ENCODE results near the gene RNF224. TPM values are rescaled to one million over a fixed set of nuclear protein-coding genes. Genes with fewer than 3 reads are reported as not detected.

Gene RNF224
- polyA plus RNA-seq, 1 donor from 2014 or later = not detected

- H3K9me2 ChIP-seq (ENCODE audit: insufficient read depth, low read length) = no peaks in the 10 kb centered on the region
- no peaks in the 10 kb centered on the region for H4K20me1 ChIP-seq (ENCODE audit: insufficient read depth)
- no peaks in the 10 kb centered on the region for H3K9me3 ChIP-seq (ENCODE audit: low read length)
- H3K4me3 ChIP-seq (ENCODE audit: low read length) = no peak overlapping the region
- TF ChIP-seq POLR2AphosphoS5 (IDR thresholded peaks at IDR 0.05) (no peak), EP300 (conservative IDR thresholded peaks at IDR 0.05; ENCODE audit: poor library complexity, severe bottlenecking) (no peak), REST (IDR thresholded peaks at IDR 0.05; ENCODE audit: borderline replicate concordance) (no peak), CTCF (IDR thresholded peaks at IDR 0.05; ENCODE audit: poor library complexity, severe bottlenecking) (no peak), TAF1 (IDR thresholded peaks at IDR 0.05; ENCODE audit: low read depth) (no peak), MXI1 (conservative IDR thresholded peaks at IDR 0.05; ENCODE audit: poor library complexity, severe bottlenecking) (no peak)
- H3K79me2 ChIP-seq (replicated peaks; ENCODE audit: insufficient read depth, low read length) = no peaks in the 10 kb centered on the region
- no peak overlapping the region for H2AFZ ChIP-seq (ENCODE audit: low read depth, low read length)
- H3K9ac ChIP-seq (ENCODE audit: low read length) = no peak overlapping the region
- H3F3A ChIP-seq (ENCODE audit: insufficient read depth, low read length, poor library complexity, severe bottlenecking) = no peaks in the 10 kb centered on the region
- peaks cover 15% of the 10 kb centered on the region for H3K27me3 ChIP-seq (ENCODE audit: insufficient read depth, low read depth, low read length)
- H3K27ac ChIP-seq (ENCODE audit: low read length) = no peak overlapping the region
- no peak overlapping the region for H3K4me2 ChIP-seq (ENCODE audit: low read length)
- H3K36me3 ChIP-seq (ENCODE audit: insufficient read depth, low read length) = peaks cover 7% of the 10 kb centered on the region
Measured at GRCh38 chr9:137276473-137277328, 49.4 kb downstream of the RNF224 start.

- Histone ChIP-seq H3K9ac (ENCODE audit: low read length) (no peak within 1 kb of the TSS), H3K4me3 (ENCODE audit: low read length) (no peak within 1 kb of the TSS)
Measured at GRCh38 chr9:137277329-137278041, 50.2 kb downstream of the RNF224 start, which contains the start of gene TOR4A. Gene TOR4A, plus strand, starts transcription at chr9:137277726. Its CDS starts 964 bp downstream, at chr9:137278690.

More at GRCh38 chr9:137277329-137278041, 50.2 kb downstream of the RNF224 start, which contains the start of gene TOR4A:
- H3K36me3 ChIP-seq (ENCODE audit: insufficient read depth, low read length) = peaks cover 4% of the 10 kb centered on the region
- H3K79me2 ChIP-seq (replicated peaks; ENCODE audit: insufficient read depth, low read length) = no peaks in the 10 kb centered on the region
- no peaks in the 10 kb centered on the region for H3K9me2 ChIP-seq (ENCODE audit: insufficient read depth, low read length)
- H3K9me3 ChIP-seq (ENCODE audit: low read length) = no peaks in the 10 kb centered on the region
- no peaks in the 10 kb centered on the region for H3F3A ChIP-seq (ENCODE audit: insufficient read depth, low read length, poor library complexity, severe bottlenecking)
- H2AFZ ChIP-seq (ENCODE audit: low read depth, low read length) = no peak within 1 kb of the TSS
- no peak for TF ChIP-seq SMC3 (conservative IDR thresholded peaks at IDR 0.05; ENCODE audit: poor library complexity)
- no peak for TF ChIP-seq MXI1 (conservative IDR thresholded peaks at IDR 0.05; ENCODE audit: poor library complexity, severe bottlenecking)
- no peak for TF ChIP-seq EP300 (conservative IDR thresholded peaks at IDR 0.05; ENCODE audit: poor library complexity, severe bottlenecking)
- TF ChIP-seq EZH2 (IDR thresholded peaks at IDR 0.05; ENCODE audit: borderline replicate concordance, insufficient read depth, low read length, poor library complexity, severe bottlenecking) = no peak
- no peak for TF ChIP-seq REST (IDR thresholded peaks at IDR 0.05; ENCODE audit: borderline replicate concordance)
- TF ChIP-seq CTCF (IDR thresholded peaks at IDR 0.05; ENCODE audit: poor library complexity, severe bottlenecking) = no peak
- no peak for TF ChIP-seq POLR2AphosphoS5 (IDR thresholded peaks at IDR 0.05)
- TF ChIP-seq RAD21 (conservative IDR thresholded peaks at IDR 0.05) = no peak
- TF ChIP-seq TAF1 (IDR thresholded peaks at IDR 0.05; ENCODE audit: low read depth) = no peak
- H4K20me1 ChIP-seq (ENCODE audit: insufficient read depth) = no peaks in the 10 kb centered on the region
- H3K27me3 ChIP-seq (ENCODE audit: insufficient read depth, low read depth, low read length) = peaks cover 18% of the 10 kb centered on the region
- no peak within 1 kb of the TSS for H3K4me2 ChIP-seq (ENCODE audit: low read length)
- no peak within 1 kb of the TSS for H3K27ac ChIP-seq (ENCODE audit: low read length)
